ENCODE results near the gene IGF2BP2.
A peak's percentile ranks its signal among the peaks of the same experiment; 100 is the strongest.
"Not testable (repeated sequence)": the region's sequence is repeated elsewhere in the genome, so short reads cannot be mapped to it uniquely, and the experiment has no call there.

Gene IGF2BP2

GRCh38 chr3:185797993-185798830, 26.6 kb downstream of the IGF2BP2 start:
- DNase-seq, result peak; percentile 51

GRCh38 chr3:185797108-185797881, 27.5 kb downstream of the IGF2BP2 start:
- DNase-seq, result no peak

- DNase-seq, result peak; percentile 67
These were observed 28.3 kb downstream of the IGF2BP2 start for GRCh38 chr3:185796431-185797107.

GRCh38 chr3:185793381-185793780, 31.5 kb downstream of the IGF2BP2 start:
- no peak for DNase-seq

GRCh38 chr3:185792955-185793354, 31.9 kb downstream of the IGF2BP2 start:
- no peak for DNase-seq

GRCh38 chr3:185789891-185790830, 34.7 kb downstream of the IGF2BP2 start:
- no peak for DNase-seq

GRCh38 chr3:185789134-185789533, 35.7 kb downstream of the IGF2BP2 start:
- no peak for DNase-seq

- no peak for DNase-seq
These were observed 36.5 kb downstream of the IGF2BP2 start for GRCh38 chr3:185788292-185788691.

- DNase-seq, result no peak
These were observed 37.6 kb downstream of the IGF2BP2 start for GRCh38 chr3:185786956-185787877.

GRCh38 chr3:185786258-185786657, 38.6 kb downstream of the IGF2BP2 start:
- not testable (repeated sequence) for DNase-seq

- DNase-seq, result no peak
These were observed 40.5 kb downstream of the IGF2BP2 start for GRCh38 chr3:185784317-185784716.

- DNase-seq, result peak; percentile 93
These were observed 43.1 kb downstream of the IGF2BP2 start for GRCh38 chr3:185781759-185782158.

- DNase-seq, result no peak
These were observed 45.4 kb downstream of the IGF2BP2 start for GRCh38 chr3:185779461-185779860.

- no peak for DNase-seq
These were observed 46.0 kb downstream of the IGF2BP2 start for GRCh38 chr3:185778821-185779220.

- no peak for DNase-seq
These were observed 46.7 kb downstream of the IGF2BP2 start for GRCh38 chr3:185778094-185778493.

GRCh38 chr3:185770109-185770508, 54.7 kb downstream of the IGF2BP2 start:
- DNase-seq, result no peak

GRCh38 chr3:185768578-185768982, 56.3 kb downstream of the IGF2BP2 start:
- peak; percentile 61 for DNase-seq

GRCh38 chr3:185767002-185767688, 57.7 kb downstream of the IGF2BP2 start:
- DNase-seq, result no peak

- no peak for DNase-seq
These were observed 58.4 kb downstream of the IGF2BP2 start for GRCh38 chr3:185766329-185767001.

- DNase-seq, result no peak
These were observed 59.9 kb downstream of the IGF2BP2 start for GRCh38 chr3:185764980-185765370.

All from fibroblast of skin of back (primary cell).